Esophagus squamous epithelium (tissue), 5 donors: Measurements from ENCODE around the gene NOL11. TPM values are rescaled to one million over a fixed set of nuclear protein-coding genes. Genes with fewer than 3 reads are reported as not detected.

Experiments used
- DNase-seq: peaks from one replicate; lab custom pipeline; 2025; lab: John Stamatoyannopoulos, UW
- H3K27ac ChIP-seq, 4 donors: fragments of 200-600 bp; sonication (generic); one replicate each; pipeline ENCODE4 v1.5.1; 2016 to 2019; ENCODE audit warnings: mild to moderate bottlenecking in 1 of 4
- H3K27me3 ChIP-seq, 4 donors: fragments of 200-600 bp; sonication (generic); 1 replicate in 3 of 4; 2 replicates in 1 of 4; pipeline versions ENCODE4 v1.5.1 to v1.6.0; 2017 to 2021; ENCODE audit warnings: antibody characterized with exemption in 1 of 4
- H3K36me3 ChIP-seq, 3 donors: fragments of 200-600 bp; sonication (generic); one replicate each; pipeline ENCODE4 v1.5.1; 2016 to 2019
- H3K4me1 ChIP-seq, 3 donors: fragments of 200-600 bp; sonication (generic); one replicate each; pipeline ENCODE4 v1.5.1; 2017 to 2019
- H3K4me3 ChIP-seq, 4 donors: fragments of 200-600 bp; sonication (generic); 1 replicate in 3 of 4; 2 replicates in 1 of 4; pipeline ENCODE4 v1.5.1; 2016 to 2019; ENCODE audit warnings: mild to moderate bottlenecking in 2 of 4, moderate library complexity in 1 of 4
- H3K9me3 ChIP-seq, 3 donors: fragments of 200-600 bp; sonication (generic); one replicate each; pipeline ENCODE4 v1.5.1; 2016 to 2019
- POLR2A ChIP-seq, 4 donors: fragments of 450-650 bp; IDR thresholded peaks; one replicate each; pipeline ENCODE4 v1.6.1; 2017; ENCODE audit warnings: antibody characterized with exemption in 4 of 4, mild to moderate bottlenecking in 4 of 4, moderate library complexity in 3 of 4
- WGBS, 2 donors: methylation state at CpG; one replicate each; pipeline ENCODE4 v1.1.5; 2018; 5-methylcytosine and 5-hydroxymethylcytosine counted together
- intact Hi-C: fragments of 100-400 bp; cut with DNase I; formaldehyde crosslinking; loops from one replicate; pipeline ENCODE4 v1.15.0; 2022
- total RNA-seq, 4 donors: library from RNA; depleted of rRNA; stranded (reverse); fragments of >200 nt; gene quantifications; one replicate each; pipeline ENCODE4 v1.1.0, GENCODE V29; 2016
- TF ChIP-seq, protein P1 (sequence below), 6 experiments: fragments of 450-650 bp in 4 of 6; fragments of 200-600 bp in 2 of 6; sonication (generic) in 2 of 6; IDR thresholded peaks; one replicate each; pipeline ENCODE4 v1.5.1; 2016 to 2019; ENCODE audit warnings: antibody characterized with exemption in 6 of 6, mild to moderate bottlenecking in 4 of 6, moderate library complexity in 4 of 6
- donor health status: DM: yes; HTN: yes; CAD: no.

NOL11 gene
- total RNA-seq, 4 donors from 2014 or later, result 22.6 to 40.6 (median 35.1) TPM

DNA sequence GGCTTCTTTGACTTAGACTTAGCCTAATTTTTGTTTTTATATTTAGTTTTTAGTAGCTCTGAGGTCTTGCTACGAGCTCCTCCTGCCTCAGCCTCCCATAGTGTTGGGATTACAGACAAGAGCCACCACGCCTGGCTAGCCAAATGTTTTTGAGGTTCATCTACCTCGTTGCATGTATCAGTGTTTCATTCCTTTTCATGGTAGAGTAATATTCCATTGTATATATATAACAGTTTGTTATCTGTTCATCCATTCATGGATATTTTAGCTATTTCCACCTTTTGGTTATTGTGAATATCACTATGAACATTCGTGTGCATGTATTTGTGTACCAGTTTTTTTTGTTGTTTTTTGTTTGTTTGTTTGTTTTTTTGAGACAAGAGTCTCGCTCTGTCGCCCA lies 12.2 kb downstream of the NOL11 start:
- TF ChIP-seq POLR2A (IDR thresholded peaks at IDR 0.05), result no peak
- TF ChIP-seq, protein P1, sequence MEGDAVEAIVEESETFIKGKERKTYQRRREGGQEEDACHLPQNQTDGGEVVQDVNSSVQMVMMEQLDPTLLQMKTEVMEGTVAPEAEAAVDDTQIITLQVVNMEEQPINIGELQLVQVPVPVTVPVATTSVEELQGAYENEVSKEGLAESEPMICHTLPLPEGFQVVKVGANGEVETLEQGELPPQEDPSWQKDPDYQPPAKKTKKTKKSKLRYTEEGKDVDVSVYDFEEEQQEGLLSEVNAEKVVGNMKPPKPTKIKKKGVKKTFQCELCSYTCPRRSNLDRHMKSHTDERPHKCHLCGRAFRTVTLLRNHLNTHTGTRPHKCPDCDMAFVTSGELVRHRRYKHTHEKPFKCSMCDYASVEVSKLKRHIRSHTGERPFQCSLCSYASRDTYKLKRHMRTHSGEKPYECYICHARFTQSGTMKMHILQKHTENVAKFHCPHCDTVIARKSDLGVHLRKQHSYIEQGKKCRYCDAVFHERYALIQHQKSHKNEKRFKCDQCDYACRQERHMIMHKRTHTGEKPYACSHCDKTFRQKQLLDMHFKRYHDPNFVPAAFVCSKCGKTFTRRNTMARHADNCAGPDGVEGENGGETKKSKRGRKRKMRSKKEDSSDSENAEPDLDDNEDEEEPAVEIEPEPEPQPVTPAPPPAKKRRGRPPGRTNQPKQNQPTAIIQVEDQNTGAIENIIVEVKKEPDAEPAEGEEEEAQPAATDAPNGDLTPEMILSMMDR (IDR thresholded peaks at IDR 0.05), result no peak
- Histone ChIP-seq H3K27me3 (no peaks in the 10 kb centered on the region), H3K4me3 (no peak overlapping the region), H3K9me3 (peaks cover 0 to 5% (median 0%) of the 10 kb centered on the region in 3 donors), H3K36me3 (peaks cover 18 to 98% (median 40%) of the 10 kb centered on the region in 3 donors), H3K4me1 (no peaks in the 10 kb centered on the region), H3K27ac (no peak overlapping the region)
- DNase-seq, result no peak
- intact Hi-C loops, result no loop called here
- 85 to 88% methylated on average over 5 to 6 of the region's 6 CpGs for WGBS, 2 donors

DNA sequence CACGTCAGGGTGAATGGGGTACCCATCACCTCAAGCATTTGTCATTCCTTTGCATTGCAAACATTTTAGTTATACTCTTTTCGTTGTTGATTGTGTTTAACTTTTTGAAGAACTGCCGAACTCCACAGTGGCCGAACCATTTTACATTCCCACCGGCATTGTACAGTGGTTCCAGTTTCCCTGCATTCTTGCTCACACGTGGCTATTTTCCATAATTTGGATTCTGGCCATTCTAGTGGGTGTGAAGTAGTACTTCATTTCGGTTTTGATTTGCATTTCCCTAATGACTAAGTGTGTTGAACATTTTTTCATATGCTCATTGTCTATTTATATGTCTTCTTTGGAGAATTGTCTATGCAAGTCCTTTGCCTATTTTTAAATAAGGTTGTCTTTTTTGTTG lies 13.0 kb downstream of the NOL11 start:
- whole genome bisulfite sequencing, 2 donors, result 53 to 62% methylated on average over 7 of the region's 7 CpGs

GRCh38 chr17:67733449-67733848 lies 15.7 kb downstream of the NOL11 start:
- Histone ChIP-seq H3K9me3 (peaks cover 0 to 5% (median 0%) of the 10 kb centered on the region in 3 donors), H3K4me1 (no peaks in the 10 kb centered on the region), H3K36me3 (peaks cover 20 to 97% (median 44%) of the 10 kb centered on the region in 3 donors), H3K27me3 (no peaks in the 10 kb centered on the region), H3K4me3 (no peak overlapping the region), H3K27ac (no peak overlapping the region)
- TF ChIP-seq, protein P1 (IDR thresholded peaks at IDR 0.05), result no peak
- no peak for TF ChIP-seq POLR2A (IDR thresholded peaks at IDR 0.05)
- DNase-seq, result no peak
- WGBS, 2 donors, result 75 to 82% methylated on average over 2 of the region's 2 CpGs
- intact Hi-C loops, result no loop called here

More for the DNA sequence above, 13.0 kb downstream of the NOL11 start:
- peaks cover 18 to 97% (median 33%) of the 10 kb centered on the region in 3 donors for H3K36me3 ChIP-seq
- TF ChIP-seq POLR2A (IDR thresholded peaks at IDR 0.05), result no peak
- TF ChIP-seq, protein P1 (IDR thresholded peaks at IDR 0.05), result no peak
- intact Hi-C loops, result no loop called here
- peaks cover 0 to 5% (median 0%) of the 10 kb centered on the region in 3 donors for H3K9me3 ChIP-seq
- H3K4me1 ChIP-seq, result no peaks in the 10 kb centered on the region
- DNase-seq, result no peak
- no peaks in the 10 kb centered on the region for H3K27me3 ChIP-seq
- no peak overlapping the region for H3K4me3 ChIP-seq
- no peak overlapping the region for H3K27ac ChIP-seq

DNA sequence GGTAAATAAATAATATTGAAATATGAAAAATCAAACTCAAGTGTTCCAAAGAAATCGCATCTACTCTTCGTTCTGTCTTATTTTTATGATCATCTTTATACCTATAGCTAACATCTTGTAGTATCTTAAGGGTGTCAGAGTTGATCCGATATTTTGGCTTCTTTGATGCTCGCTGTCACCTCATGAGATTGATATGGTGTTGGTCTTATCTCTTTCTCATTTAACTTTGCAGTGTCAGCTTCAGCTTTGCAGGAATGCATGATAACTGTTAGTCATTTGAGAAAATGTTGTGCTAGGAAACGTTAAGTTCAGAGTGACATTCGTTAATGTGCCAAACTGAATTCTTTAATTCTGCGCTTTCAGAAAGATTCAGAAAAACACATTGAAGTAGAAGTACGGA lies 19.4 kb downstream of the NOL11 start:
- H3K27me3 ChIP-seq, result no peaks in the 10 kb centered on the region
- DNase-seq, result no peak
- 88 to 90% methylated on average over 8 of the region's 8 CpGs for WGBS, 2 donors
- no peak for TF ChIP-seq POLR2A (IDR thresholded peaks at IDR 0.05)
- TF ChIP-seq, protein P1 (IDR thresholded peaks at IDR 0.05), result no peak
- H3K9me3 ChIP-seq, result no peaks in the 10 kb centered on the region
- H3K36me3 ChIP-seq, result peaks cover 17 to 99% (median 57%) of the 10 kb centered on the region in 3 donors
- intact Hi-C loops, result no loop called here
- no peak overlapping the region for H3K27ac ChIP-seq
- H3K4me3 ChIP-seq, result no peak overlapping the region
- no peaks in the 10 kb centered on the region for H3K4me1 ChIP-seq

DNA sequence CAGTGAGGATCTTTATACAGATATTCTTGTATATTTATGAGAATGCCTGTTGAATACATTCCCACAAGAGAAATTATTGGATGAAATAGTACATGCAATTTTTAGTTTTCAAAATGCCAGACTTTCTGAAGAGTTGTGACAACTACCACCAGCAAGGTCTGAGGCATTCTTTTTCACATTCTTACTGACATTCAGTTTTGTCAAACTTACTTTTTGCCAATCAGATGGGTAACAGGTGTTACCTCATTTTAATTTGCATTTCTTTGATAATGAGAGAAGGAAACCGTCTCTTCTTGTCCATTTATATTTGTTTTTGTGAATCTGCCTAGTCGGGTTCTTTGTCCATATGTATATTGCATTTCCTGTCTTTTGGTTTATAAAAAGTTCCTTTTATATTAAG lies 24.3 kb downstream of the NOL11 start:
- intact Hi-C loops, result no loop called here
- H3K36me3 ChIP-seq, result peaks cover 24 to 100% (median 41%) of the 10 kb centered on the region in 3 donors
- no peaks in the 10 kb centered on the region for H3K9me3 ChIP-seq
- H3K4me3 ChIP-seq, result no peak overlapping the region
- no peak for TF ChIP-seq POLR2A (IDR thresholded peaks at IDR 0.05)
- TF ChIP-seq, protein P1 (IDR thresholded peaks at IDR 0.05), result no peak
- H3K27ac ChIP-seq, result no peak overlapping the region
- H3K27me3 ChIP-seq, result no peaks in the 10 kb centered on the region
- 54 to 68% methylated on average over 2 of the region's 2 CpGs for WGBS, 2 donors
- no peak for DNase-seq
- no peaks in the 10 kb centered on the region for H3K4me1 ChIP-seq
